Ishikawa (cell line): ENCODE data around the gene PTPMT1.

Experiments
- CEBPB ChIP-seq: IDR thresholded peaks from 2 replicates; pipeline ENCODE4 v1.6.1; 2012
- EGR1 ChIP-seq: IDR thresholded peaks from 2 replicates; pipeline ENCODE4 v1.6.1; 2012
- EP300 ChIP-seq: IDR thresholded peaks from 2 replicates; pipeline ENCODE4 v1.6.1; 2012; ENCODE audit warnings: borderline replicate concordance
- FOXM1 ChIP-seq: IDR thresholded peaks from 2 replicates; pipeline ENCODE4 v1.6.1; 2012; ENCODE audit warnings: low read depth, borderline replicate concordance
- RAD21 ChIP-seq: IDR thresholded peaks from 2 replicates; pipeline ENCODE4 v1.6.1; 2012; ENCODE audit warnings: low read depth
- TAF1 ChIP-seq: IDR thresholded peaks from 2 replicates; pipeline ENCODE4 v1.6.1; 2012; ENCODE audit warnings: low read depth, mild to moderate bottlenecking
- TF ChIP-seq, protein P1 (sequence below): IDR thresholded peaks from 2 replicates; pipeline ENCODE4 v1.6.1; 2012
- TF ChIP-seq, protein P2 (sequence below): IDR thresholded peaks from 2 replicates; pipeline ENCODE4 v1.6.1; 2012
- TF ChIP-seq, protein P3 (sequence below): IDR thresholded peaks from 2 replicates; pipeline ENCODE4 v1.6.1; 2012; ENCODE audit warnings: low read depth, mild to moderate bottlenecking

DNA sequence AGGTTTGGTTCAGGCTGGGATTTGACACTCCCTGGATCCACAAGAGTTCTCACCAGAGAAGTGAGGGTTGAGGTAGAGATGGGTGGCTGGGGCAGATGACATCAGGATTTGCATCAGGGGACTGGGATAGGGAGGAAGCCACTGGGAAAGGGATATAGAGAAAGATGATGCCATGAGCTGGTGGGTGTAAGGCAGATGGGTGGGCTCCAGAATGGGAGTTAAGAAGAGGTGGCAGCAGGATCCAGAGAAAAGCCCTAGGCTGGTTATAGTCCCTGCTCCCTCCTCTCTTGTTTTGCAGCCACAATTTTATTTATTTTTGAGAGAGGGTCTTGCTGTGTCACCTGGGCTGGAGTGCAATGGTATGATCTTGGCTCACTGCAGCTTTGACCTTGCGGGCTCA lies 30.6 kb downstream of the PTPMT1 start:
- TF ChIP-seq, protein P1, sequence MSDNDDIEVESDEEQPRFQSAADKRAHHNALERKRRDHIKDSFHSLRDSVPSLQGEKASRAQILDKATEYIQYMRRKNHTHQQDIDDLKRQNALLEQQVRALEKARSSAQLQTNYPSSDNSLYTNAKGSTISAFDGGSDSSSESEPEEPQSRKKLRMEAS: no peak
- TF ChIP-seq RAD21 (no peak), FOXM1 (no peak), TAF1 (no peak), EP300 (no peak), EGR1 (no peak), CEBPB (no peak)
- TF ChIP-seq, protein P2, sequence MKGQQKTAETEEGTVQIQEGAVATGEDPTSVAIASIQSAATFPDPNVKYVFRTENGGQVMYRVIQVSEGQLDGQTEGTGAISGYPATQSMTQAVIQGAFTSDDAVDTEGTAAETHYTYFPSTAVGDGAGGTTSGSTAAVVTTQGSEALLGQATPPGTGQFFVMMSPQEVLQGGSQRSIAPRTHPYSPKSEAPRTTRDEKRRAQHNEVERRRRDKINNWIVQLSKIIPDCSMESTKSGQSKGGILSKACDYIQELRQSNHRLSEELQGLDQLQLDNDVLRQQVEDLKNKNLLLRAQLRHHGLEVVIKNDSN: no peak
- TF ChIP-seq, protein P3, sequence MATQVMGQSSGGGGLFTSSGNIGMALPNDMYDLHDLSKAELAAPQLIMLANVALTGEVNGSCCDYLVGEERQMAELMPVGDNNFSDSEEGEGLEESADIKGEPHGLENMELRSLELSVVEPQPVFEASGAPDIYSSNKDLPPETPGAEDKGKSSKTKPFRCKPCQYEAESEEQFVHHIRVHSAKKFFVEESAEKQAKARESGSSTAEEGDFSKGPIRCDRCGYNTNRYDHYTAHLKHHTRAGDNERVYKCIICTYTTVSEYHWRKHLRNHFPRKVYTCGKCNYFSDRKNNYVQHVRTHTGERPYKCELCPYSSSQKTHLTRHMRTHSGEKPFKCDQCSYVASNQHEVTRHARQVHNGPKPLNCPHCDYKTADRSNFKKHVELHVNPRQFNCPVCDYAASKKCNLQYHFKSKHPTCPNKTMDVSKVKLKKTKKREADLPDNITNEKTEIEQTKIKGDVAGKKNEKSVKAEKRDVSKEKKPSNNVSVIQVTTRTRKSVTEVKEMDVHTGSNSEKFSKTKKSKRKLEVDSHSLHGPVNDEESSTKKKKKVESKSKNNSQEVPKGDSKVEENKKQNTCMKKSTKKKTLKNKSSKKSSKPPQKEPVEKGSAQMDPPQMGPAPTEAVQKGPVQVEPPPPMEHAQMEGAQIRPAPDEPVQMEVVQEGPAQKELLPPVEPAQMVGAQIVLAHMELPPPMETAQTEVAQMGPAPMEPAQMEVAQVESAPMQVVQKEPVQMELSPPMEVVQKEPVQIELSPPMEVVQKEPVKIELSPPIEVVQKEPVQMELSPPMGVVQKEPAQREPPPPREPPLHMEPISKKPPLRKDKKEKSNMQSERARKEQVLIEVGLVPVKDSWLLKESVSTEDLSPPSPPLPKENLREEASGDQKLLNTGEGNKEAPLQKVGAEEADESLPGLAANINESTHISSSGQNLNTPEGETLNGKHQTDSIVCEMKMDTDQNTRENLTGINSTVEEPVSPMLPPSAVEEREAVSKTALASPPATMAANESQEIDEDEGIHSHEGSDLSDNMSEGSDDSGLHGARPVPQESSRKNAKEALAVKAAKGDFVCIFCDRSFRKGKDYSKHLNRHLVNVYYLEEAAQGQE: no peak
